HG02885 (cell line): ENCODE data around the gene TCF20.

ENCODE experiments used
- ATAC-seq: cut with Tn5 transposase; IDR thresholded peaks from one replicate; pipeline ENCODE4 v1.9.1; 2021; ENCODE audit warnings: mild to moderate bottlenecking; ENCODE audit not compliant: unreplicated experiment, poor library complexity

TCF20 gene

DNA sequence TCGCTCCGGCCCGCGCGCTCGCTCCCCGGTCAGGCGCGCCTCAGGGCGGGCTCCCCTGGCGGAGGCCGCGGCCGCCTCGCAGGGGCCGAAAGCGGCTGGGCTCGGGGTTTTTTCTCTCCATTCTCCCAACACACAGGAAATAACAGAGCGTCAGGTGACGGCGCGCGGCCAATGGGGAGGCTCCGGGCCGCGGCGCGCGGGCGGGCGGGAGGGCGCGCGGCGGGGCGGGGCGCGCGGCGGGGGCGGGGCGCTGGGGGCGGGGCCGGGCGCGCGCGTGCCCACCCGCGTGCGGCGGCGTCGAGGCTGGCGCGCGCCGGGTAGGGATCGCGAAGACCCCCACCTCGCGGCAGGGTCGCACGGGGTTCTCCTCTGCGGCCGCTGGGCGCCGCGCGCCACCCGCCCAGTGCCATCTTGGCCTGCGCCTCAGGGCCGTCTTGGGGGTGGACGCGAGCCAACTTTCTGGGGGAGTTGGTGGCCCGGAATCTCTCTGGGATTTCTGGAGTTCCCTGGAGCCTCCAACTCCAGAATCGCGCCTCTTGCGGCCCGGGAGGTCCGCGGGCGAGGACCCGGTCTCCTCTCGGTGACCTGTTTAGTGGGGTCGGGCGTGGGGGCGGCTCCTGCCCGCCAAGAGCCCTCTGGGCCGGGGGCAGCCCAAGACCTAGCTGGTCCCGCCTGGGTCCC is at the start of gene TCF20:
Gene TCF20, minus strand, starts transcription at position 144 of the 681 bp plus-strand sequence. CDS start 55,348 bp downstream, outside the sequence.
- peak; percentile 70 for ATAC-seq

DNA sequence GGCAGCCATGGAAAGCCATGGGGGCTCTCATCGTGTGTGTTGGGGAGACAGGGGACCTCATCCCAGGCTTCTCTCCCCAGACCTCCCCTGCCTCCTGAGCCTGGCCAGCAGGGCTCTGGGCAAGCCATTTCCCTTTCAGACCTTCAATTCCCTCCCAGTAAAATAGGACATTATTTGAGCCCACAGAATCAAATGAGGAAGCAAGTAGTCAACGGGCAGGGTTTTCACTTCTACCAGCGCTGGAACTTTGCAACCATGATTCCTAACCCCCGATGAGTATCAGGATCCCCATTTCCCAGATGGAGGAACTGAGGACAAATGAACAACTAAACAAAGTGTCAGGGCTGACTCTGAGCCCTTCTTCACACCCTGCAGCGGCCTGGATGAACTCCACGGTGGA is 48.9 kb upstream of the TCF20 start:
- ATAC-seq = no peak

DNA sequence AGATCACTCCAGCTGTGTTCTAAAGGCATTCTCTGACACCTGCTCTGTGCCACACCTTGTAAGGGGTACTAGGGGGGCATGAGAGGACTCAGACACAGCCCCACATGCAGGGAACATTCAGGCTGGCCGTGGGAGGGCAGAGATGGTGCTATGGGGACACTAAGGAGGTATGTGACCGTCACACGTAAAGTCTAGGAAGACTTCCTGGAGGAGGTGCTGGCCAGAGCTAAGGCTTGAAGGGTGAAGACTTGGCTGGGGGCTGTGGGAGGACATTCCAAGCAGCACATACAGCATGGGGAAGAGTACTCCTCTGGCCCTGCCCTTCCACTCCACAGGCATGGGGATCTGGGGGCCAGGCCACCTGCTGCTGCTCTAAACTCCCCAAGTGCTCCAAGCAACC is 48.5 kb upstream of the TCF20 start:
- no peak for ATAC-seq

DNA sequence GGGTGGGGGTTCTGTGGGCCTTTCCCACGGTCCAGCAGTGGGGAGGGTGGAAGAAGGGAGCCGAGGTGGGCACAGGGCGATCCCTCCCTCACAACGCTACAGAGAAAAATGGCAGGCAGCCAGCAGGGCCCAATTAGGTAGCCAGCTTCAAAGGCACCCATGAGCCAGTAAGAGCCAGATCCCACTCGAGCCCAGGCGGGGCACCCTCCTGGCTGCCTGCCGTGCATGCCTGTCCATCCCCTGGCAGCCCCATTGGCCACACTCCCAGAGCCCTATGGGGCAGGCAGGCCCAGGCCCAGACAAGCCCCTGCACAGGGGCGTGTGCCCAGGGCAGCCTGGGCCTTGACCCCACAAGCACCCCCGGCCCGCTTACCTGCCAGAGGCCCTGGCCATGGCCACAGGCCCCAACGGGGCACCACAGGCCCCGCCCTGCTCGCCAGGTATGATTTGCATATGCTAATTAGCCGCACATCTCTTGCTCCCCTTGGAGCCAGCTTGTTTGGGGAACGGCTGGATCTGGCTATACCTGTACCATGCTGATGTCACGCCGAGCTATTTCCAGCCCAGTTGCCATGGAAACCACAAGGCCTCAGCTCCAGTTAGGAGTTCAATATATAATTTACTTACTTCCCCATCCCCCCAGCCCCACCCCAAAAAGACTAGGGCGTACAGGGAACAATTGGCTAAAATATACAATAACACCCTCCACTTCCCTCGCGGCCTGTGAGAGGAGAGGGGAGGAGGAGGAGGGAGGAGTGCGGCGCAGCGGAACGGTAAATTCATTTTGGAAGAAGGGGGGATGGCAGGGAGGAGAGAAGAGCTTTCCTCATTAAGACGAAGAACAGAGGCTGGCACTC is 47.5 kb upstream of the TCF20 start:
- ATAC-seq = no peak

DNA sequence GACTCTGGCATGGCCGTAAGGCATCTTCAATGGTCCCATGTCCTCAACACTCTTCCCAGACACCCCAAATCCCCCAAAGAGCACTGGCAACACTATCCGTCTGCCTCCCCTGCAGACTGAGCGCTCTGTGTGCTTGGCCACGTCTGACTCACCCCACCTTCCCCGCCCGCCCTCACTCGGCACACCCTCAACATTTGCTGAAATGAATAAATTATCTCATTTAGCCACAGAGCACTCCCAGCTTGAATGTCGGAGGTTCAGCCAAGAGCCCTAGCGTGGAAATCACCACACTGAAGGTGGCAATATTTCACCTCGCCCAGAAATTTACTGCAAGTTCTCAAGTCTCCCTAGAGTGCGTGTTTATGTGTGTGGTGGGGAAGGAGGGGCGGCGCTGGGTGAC is 46.6 kb upstream of the TCF20 start:
- no peak for ATAC-seq

DNA sequence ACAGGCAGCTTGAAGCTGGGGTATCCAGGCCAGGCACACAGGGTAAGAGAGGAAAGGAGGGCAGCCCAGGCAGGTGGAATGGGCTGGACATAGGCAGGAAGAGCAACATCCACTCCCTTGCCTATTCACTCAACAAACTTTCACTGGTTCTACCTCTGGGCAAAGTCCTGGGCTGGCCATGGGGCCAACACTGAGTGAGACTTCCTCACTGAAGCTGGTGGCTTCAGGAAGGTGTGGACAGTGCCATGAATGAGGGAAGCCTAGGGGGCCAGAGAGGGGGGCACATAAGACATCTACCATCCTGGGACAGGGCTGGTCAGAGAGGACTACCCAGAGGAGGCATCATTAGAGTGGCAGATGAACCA is 44.9 kb upstream of the TCF20 start:
- ATAC-seq = no peak

DNA sequence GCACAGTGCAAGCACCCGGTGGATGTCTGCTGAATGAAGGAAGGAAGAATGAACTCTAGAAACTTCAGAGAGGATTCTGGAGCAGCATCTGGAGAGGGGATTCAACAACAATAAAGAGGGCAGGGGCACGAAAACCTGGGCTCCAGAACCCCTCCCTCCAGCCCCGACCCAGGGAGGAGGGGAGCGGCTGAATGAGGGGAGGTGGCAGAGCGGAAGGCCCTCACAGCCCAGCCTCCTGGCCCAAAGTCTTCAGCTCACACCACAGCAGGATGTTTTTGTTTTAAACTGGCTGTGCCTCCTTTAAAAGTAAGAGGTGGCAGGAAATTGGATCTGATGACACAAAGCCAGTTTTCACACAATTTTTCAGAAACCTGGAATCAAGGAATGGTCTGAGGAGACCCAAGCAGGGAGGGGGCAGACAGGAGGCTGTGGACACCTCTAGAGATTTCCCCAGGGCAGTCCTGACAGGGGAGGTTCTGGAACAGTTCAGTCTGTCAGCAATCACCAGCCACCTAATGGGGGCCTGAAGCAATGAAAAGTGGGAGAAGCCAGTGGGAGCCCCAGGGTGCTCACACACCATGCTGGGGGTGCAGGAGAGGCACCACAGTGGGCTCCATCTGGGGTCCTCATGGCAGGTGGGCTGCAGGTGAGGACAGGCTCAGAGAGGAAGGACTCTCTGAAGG is 44.4 kb upstream of the TCF20 start:
- no peak for ATAC-seq

DNA sequence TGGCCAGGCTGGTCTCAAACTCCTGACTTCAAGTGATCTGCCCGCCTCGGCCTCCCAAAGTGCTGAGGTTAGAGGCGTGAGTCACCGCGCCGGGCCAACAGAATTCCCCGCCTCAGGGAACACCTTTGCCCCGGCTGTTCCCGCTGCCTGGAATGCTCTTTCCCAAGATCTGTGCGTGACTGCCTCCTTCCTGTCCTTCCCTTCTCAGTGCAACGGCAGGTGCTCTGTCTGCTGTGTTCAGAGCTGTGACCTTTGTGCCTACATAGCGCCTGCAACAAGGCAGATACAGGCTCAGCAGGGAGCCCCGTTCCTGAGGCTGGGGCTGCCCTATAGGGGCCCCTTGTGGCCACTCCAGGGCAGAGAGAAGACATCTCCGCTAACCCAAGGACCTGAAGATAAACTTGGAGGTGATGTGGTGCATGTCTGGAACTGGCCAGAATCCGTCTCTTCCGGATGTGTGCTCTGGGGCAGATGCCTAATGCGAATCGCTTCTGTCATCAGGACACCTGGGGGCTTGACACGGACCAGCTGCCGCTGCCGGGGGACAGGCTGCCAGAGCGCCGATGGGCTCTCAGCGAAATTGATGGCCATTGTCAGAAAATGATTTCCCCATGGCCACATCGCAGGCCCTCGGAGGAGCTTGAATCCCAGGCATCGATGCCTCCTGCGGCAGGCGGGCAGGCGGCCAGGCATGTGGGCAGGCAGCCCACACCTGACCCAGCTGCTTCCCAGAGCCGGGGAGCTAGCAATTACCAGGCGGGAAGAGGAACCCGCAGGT is 43.5 kb upstream of the TCF20 start:
- no peak for ATAC-seq

DNA sequence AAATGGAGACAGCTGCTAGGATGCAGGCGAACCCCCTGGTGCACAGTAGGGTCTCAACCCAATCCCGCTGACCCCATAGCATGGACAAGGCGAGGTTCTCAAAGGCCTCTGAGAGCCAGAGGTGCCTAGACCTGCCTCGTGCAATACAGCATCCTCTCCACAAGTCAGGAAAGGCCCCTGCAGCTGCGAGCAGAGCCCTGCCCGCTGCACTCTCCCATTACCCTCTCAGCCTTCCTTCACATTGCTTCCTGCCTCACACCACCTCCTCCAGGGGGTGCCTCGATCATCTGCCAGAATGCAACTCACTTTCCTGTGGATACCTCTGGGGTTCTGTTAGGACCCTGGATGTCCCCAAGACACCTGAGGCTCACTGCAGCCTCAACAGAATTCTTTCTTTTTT is 42.8 kb upstream of the TCF20 start:
- ATAC-seq = no peak

DNA sequence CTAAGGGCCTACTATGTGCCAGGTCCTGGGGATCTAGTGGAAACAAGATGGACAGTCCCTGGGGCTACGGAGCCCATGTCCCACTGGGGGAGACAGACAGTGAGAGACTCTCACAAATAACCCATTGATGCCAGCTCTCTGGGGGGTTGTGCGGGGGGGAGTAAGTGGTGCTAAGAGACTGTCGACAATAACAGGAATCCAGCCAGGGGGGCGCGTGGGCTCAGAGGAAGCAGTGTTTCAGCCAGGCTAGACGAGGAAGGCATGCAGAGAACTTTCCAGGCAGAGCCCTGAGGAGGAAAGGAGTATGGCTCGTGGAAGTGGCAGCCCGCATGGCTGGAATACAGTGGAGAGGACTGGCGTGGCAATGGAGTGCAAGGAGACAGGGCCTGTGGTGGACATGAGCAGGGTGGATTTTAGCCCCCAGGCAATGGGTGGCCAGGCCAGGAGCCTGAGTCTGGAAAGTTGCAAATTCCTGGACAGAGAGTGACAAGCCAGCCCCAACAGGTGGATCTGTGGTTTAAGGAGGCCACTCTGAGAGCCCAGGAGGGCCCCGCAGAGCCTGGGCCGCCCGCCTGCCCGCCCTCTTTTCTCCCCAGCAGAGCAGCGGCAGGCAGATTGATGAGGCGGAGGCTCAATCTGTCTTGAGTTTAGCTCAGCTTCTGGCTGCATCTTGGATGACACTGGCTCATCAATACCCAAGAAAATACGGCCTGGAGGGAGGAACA is 40.0 kb upstream of the TCF20 start:
- no peak for ATAC-seq

DNA sequence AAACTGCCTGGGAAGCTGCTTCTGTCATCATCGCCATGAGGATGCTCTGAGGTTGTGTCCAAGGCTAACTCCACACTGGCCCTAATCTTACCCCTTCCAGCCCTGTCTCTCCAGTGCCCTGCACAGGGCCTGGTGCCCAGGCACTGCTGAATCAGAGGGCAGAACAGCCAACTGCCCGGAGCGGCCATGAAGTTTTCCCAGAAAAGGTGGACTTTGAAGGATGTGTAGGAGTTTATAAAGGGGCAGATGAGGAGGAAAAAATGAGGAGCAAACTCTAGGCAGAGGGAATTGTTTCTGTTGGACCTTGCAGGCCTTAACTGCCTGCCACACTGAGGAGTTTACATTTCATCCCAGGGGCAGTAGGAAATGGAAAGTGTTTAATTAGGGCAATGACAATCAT is 39.4 kb upstream of the TCF20 start:
- no peak for ATAC-seq

DNA sequence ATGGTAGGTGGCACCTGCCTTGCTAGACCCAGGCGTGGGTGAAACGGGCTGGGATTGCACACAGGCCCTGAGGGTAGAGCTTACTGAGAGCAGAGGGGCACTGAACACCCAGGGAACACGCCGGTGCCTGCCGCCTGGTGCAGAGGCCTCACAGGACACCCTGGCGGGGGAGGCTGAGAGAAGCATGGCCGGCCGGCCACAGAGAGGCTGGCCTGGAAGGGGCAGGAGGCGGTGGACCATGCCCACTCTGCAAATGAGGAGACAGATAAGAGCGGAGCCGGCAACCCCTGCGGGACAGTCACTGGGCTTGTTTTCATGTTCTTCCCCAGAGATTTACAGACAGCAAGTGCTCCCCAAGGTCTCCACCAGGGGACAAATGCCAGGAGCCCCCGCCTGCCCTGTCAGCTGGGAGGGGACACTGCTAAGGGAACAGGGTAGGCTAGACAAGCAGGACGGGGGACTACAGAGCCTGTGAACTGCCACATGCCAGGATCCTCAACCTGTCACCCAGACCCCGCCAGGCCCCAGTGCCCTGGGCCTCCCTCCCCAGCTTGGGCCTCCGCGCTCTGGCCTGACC is 38.5 kb upstream of the TCF20 start:
- ATAC-seq = no peak

DNA sequence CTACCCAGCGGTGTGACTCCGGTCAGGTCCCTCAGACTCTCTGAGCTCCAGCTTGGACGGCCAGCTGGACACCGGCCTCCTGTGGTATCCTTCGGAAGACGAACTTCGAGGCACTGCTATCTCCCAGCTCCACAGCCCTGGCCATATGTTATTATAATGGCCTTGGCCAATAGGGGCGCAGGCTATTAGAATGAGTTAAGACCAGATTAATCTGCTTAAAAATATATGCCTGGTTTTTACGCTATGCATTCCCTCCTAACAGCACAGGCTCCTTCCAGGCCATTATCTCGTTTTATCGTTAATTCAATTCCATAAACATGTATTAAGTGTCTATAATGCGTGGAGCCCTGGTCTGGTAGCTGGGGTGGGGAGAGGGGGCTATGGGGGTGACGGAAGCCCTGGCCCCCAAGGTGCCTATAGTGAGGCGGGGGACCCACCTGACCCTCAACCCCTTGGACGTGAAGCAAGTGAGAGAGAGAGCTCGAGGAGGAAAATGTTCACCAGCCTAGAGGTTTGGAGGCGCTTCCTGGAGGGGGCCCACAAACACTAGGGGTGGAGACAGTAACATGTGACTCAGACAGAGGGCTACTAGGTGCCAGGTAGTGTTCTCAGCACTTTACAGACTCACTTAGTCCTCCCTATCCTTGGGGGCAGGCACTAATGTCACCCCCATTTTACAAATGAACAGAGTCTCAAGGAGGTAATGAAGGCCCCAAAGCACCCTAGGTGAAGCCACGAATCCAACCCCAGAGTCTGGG is 37.5 kb upstream of the TCF20 start:
- ATAC-seq = no peak

DNA sequence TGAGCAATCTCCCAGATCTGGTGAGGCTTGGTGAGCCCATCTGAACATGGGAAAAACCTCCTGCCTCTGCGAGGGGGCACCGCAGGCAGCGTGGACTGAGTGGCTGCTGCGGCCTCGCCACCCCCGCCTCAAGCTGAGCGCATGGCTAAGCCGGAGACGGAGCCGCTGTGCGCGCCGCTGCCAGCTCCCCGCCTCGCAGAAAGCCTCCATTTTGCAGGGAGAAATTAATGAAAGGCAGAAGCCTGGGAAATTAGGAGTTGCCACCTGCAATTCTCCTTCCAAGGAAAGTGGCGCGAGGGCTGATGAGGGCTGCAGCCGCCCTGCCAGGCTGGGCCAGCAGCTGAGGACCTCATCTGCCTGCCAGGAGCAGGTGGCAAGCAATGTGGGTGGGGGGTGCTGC is 35.6 kb upstream of the TCF20 start:
- no peak for ATAC-seq

DNA sequence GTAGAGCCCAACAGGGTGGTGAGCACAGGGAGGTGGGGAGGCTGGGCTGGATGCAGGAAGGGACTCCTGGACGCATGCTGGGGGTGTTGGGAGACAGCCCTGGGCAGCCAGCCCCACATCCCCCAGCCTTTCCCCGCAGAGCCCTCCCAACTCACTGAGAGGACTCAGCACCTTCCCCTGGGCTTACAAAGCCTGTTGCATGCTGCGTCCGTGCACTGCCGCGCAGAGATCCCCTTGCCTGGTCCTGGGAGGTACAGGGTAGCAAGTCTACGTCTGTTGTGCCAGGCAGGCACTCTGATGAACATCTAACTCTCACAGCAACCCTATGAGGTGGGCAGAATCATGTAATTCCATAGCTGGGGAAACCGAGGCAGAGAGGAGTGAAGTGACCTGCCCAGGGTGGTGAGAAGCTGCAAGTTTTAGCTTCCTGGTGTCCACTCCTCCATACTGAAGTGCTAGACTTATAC is 33.9 kb upstream of the TCF20 start:
- ATAC-seq = no peak

DNA sequence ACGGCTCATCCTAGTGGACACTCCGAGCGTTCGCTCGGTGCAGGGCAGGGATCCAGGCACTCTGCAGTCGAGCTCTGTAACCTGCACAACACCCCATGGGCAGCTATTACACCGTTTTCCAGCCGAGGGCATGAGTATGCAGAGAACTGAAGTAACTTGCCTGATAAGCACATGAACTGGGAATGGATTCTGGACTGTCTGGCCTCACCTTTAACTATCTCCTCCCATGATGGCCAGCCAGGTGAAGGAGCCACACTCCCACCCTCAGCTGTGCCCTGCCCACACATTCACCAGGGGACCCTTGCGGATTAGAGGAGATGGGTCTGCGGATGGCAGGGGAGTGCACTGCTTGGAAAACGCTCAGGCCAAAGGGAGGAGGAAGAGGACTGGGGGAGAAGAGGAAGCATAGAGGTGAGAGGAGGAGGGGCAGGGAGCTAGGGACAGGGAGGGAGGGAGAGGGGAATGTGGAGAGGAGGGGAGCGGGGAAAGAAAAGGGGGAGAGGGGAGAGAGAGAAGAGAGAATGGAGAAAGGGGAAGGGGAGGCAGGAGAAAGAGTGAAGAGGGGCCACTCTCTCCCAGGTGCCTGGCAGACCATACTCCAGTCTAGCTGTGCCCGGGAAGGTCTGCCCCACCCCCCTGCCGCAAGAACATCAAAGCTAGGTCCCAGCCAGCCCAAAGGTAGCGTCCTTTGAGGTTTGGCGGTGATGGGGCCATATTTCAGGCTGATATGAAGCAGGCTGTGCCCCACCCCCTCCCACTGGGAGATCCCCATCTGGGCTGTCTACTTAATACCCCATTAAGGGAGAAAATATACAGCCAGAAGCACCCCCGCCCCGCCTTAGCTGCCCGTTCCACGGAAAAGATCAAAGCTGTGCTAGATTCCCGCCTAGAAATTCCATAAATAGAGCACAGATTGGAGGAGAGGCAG is 33.2 kb upstream of the TCF20 start:
- no peak for ATAC-seq

DNA sequence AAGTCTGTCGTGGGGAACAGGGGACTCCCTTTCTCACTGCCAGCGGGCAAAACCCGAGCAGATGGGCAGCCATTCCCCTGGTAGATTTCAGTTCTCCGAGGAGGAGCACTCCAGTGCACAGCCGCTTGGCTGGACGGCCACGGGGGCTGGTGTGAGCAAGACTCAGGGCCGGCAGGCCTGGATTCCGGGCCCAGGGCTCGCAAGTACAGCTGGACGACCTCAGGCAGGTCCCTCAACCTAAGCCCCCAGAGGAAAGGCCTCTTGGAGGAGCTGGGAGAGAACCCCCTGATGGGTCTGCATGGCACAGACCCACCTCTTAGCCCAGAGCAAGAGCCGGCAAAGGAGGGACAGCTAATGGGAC is 31.3 kb upstream of the TCF20 start:
- no peak for ATAC-seq
